Left lung (tissue), 10 donors: ENCODE measurements around the gene KIRREL3. TPM values are rescaled to one million over a fixed set of nuclear protein-coding genes. Genes with fewer than 3 reads are reported as not detected.

Experiments used
- ATAC-seq: fragments of 200-7000 bp; cut with Tn5 transposase; one replicate; pipeline ENCODE4 v1.9.1; 2020; ENCODE audit warnings: moderate library complexity
- DNase-seq, 4 donors: peaks; one replicate each; pipeline ENCODE4 v3.0.0-alpha.2; 2013 to 2020
- H3K27ac ChIP-seq, 2 donors: fragments of 200-600 bp; sonication (generic) in 1 of 2; one replicate each; pipeline versions ENCODE4 v1.5.0 to v1.8.0; 2020 to 2021
- H3K27me3 ChIP-seq, 2 donors: fragments of 200-600 bp; sonication (generic) in 1 of 2; one replicate each; pipeline versions ENCODE4 v1.5.0 to v1.8.0; 2020 to 2021
- H3K36me3 ChIP-seq, 2 donors: fragments of 200-600 bp; sonication (generic) in 1 of 2; one replicate each; pipeline versions ENCODE4 v1.5.0 to v1.8.0; 2020 to 2021
- H3K4me1 ChIP-seq, 2 donors: fragments of 200-600 bp; one replicate each; pipeline ENCODE4 v1.8.0; 2021
- H3K4me3 ChIP-seq, 2 donors: fragments of 200-600 bp; sonication (generic) in 1 of 2; one replicate each; pipeline versions ENCODE4 v1.5.0 to v1.8.0; 2020 to 2021; ENCODE audit warnings: mild to moderate bottlenecking in 1 of 2
- H3K9me3 ChIP-seq, 2 donors: fragments of 200-600 bp; sonication (generic) in 1 of 2; one replicate each; pipeline versions ENCODE4 v1.5.0 to v1.8.0; 2020 to 2021
- intact Hi-C, 2 donors: fragments of 100-400 bp; cut with DNase I; formaldehyde crosslinking; loops; one replicate each; pipeline versions ENCODE4 v1.11.2 to v1.14.2; 2022
- polyA plus RNA-seq, 6 donors: library from polyadenylated mRNA; unstranded; fragments of 120-200 nt; gene quantifications; one replicate each; pipeline ENCODE4 v1.2.1, GENCODE V29; 2013; ENCODE audit not compliant: insufficient read length in 6 of 6
- total RNA-seq, 2 donors: library from RNA; stranded (reverse); fragmentation: NEBNext Ultra II Directional; extraction: Animal tissue kit (Norgen Biotek cat#: 25700); gene quantifications; one replicate each; pipeline ENCODE4 v1.2.1, GENCODE V29; 2021
- TF ChIP-seq, protein P1 (sequence below), 2 donors: fragments of 200-600 bp; sonication (generic) in 1 of 2; IDR thresholded peaks; one replicate each; pipeline versions ENCODE4 v1.5.0 to v1.8.0; 2021; ENCODE audit warnings: antibody characterized with exemption in 2 of 2
- donor health status: DM: no; HTN: yes; CAD: no.
- donor health status: DM: no; HTN: no; CAD: no.

The KIRREL3 gene
- total and polyA plus RNA-seq, 8 donors, result 1.6 to 2.5 (median 2.0) TPM; not detected in 2

DNA sequence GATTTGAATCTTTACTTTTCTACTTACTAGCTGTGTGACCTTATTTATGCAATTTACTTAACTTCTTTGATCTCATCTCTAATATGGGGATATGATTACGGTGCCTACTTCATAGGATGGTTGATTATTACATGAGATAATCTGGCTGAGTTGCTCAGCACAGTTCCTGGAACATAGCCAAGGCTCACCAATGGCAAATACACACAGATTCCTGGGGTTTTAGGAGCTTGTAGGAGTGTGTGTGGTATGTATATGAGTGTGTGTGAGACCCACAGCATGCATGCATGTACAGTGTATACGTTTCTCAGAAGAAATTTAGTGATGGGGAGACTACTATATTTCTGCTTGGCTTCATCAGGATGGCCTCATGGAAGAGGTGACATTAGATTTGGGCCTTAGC, 256.9 kb downstream of the KIRREL3 start:
- H3K36me3 ChIP-seq, result no peaks in the 10 kb centered on the region
- no peaks in the 10 kb centered on the region for H3K27me3 ChIP-seq
- H3K4me1 ChIP-seq, result no peaks in the 10 kb centered on the region
- no peak overlapping the region for H3K4me3 ChIP-seq
- intact Hi-C loops, result no loop called here
- TF ChIP-seq, protein P1, sequence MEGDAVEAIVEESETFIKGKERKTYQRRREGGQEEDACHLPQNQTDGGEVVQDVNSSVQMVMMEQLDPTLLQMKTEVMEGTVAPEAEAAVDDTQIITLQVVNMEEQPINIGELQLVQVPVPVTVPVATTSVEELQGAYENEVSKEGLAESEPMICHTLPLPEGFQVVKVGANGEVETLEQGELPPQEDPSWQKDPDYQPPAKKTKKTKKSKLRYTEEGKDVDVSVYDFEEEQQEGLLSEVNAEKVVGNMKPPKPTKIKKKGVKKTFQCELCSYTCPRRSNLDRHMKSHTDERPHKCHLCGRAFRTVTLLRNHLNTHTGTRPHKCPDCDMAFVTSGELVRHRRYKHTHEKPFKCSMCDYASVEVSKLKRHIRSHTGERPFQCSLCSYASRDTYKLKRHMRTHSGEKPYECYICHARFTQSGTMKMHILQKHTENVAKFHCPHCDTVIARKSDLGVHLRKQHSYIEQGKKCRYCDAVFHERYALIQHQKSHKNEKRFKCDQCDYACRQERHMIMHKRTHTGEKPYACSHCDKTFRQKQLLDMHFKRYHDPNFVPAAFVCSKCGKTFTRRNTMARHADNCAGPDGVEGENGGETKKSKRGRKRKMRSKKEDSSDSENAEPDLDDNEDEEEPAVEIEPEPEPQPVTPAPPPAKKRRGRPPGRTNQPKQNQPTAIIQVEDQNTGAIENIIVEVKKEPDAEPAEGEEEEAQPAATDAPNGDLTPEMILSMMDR (IDR thresholded peaks at IDR 0.05), result no peak
- H3K9me3 ChIP-seq, result no peaks in the 10 kb centered on the region
- DNase-seq (no peak), ATAC-seq (no peak)
- no peak overlapping the region for H3K27ac ChIP-seq

DNA sequence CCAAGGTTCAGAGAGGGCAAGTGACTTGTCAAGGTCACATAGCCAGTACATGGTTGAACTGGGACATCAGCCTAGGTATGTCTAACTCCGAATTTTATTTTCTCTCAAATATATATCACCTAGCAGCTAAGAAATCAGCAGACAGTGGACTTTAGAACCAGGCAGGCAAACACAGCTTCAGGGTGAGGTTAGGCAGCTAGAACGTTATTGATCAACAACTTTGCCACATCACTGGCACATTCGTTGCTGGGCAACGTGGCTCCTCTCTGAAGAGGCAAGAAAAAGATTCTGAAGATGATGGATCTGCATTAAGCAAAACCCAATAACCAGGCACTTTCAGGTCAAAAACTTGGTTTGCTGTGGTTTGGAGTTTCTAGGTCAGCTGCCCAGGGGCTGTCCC, 258.0 kb downstream of the KIRREL3 start:
- Histone ChIP-seq H3K36me3 (no peaks in the 10 kb centered on the region), H3K27ac (no peak overlapping the region), H3K4me3 (no peak overlapping the region), H3K4me1 (no peaks in the 10 kb centered on the region), H3K27me3 (no peaks in the 10 kb centered on the region), H3K9me3 (no peaks in the 10 kb centered on the region)
- ATAC-seq (no peak), DNase-seq (no peak)
- intact Hi-C loops, result no loop called here
- TF ChIP-seq, protein P1 (IDR thresholded peaks at IDR 0.05), result no peak

DNA sequence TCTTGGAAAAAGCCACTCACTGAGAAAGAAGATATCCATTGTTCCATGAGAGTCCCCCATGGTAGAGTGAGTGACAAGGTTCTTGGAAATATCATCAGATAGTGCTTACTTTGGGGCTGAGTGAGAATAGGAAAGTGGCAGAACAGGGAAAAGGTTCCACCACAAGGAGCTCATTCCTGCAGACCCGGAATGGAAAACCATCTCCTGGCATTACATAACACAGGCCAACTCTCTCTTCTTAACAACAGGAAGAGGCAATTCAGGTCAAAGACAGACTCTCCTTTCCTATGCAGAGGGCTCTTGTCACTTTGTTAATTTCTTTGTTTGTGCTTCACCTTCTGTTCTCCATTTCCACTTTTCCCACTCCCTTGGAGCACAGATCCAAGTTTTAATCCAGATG, 259.7 kb downstream of the KIRREL3 start:
- H3K4me1 ChIP-seq, result no peaks in the 10 kb centered on the region
- TF ChIP-seq, protein P1 (IDR thresholded peaks at IDR 0.05), result no peak
- ATAC-seq (no peak), DNase-seq (no peak)
- intact Hi-C loops, result no loop called here
- no peak overlapping the region for H3K27ac ChIP-seq
- no peak overlapping the region for H3K4me3 ChIP-seq
- no peaks in the 10 kb centered on the region for H3K9me3 ChIP-seq
- H3K36me3 ChIP-seq, result no peaks in the 10 kb centered on the region
- no peaks in the 10 kb centered on the region for H3K27me3 ChIP-seq

DNA sequence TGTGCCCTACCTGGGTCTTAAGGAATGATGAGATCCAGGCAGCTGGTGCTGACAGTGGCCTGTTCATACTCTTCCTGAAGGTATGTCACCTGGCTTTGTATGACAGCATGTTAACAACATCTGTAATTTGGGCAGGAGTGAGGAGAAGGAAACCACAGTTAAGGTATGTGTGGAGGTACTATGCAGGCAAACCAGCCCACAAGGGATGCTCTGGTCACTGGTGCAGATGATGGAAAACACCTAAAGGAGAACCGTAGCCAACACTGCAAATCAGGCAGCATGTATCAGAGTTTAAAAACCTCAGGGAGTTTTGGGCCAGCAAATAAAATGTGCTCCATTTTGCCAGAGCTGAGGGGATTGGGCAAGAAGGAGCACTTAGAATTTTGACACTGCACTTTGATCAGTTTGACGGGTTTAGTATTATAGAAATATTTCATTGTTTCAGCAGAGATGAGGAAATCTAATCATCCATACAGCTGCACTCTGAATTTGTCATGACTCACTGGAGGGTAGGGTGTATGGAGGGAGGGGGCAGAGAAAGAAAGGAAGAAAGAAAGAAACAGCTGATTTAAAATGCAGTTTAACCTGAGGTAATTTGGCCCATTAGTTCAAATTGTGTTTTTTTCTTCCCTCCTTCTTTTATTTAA, 260.9 kb downstream of the KIRREL3 start:
- TF ChIP-seq, protein P1 (IDR thresholded peaks at IDR 0.05), result no peak
- Histone ChIP-seq H3K27ac (no peak overlapping the region), H3K27me3 (no peaks in the 10 kb centered on the region), H3K9me3 (no peaks in the 10 kb centered on the region), H3K36me3 (no peaks in the 10 kb centered on the region), H3K4me3 (no peak overlapping the region), H3K4me1 (no peaks in the 10 kb centered on the region)
- DNase-seq (no peak), ATAC-seq (no peak)
- intact Hi-C loops, result no loop called here

DNA sequence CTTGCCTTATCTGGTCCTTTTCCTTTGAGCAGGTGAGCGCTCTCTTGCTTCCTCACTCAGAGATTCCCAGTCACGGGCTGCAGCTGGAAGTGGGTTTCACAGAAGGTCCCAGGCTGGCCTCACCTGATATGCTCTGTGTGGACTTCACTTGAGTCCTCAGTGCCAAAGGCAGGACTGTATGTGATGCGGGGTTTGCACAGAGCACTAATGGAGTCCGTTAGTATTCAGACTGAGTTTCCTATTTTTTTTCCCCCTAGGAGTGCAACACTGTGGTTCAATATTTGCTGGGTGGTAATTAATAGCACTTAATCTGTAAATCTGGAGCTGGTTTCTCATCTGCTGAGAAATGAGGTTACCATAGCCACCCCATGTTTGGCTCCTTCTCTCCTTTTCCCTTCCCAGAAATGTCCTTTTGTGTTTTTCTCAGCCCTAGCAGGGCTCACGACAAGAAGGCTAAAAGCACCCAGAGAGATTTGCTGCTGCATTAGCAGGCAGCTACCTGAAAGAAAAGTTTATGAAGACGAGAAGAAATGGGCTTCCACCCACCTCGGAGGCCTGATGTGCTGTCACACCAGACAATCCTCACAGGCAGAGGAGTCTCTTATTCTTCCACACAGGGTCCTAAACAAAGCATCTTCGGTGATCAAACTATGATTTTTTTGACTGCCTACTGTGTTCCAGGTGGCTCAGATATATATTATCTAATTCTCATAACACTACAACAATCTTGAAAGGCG, 262.1 kb downstream of the KIRREL3 start:
- Histone ChIP-seq H3K36me3 (no peaks in the 10 kb centered on the region), H3K4me3 (no peak overlapping the region), H3K27ac (no peak overlapping the region), H3K27me3 (no peaks in the 10 kb centered on the region), H3K4me1 (no peaks in the 10 kb centered on the region), H3K9me3 (no peaks in the 10 kb centered on the region)
- DNase-seq (no peak), ATAC-seq (no peak)
- intact Hi-C loops, result no loop called here
- TF ChIP-seq, protein P1 (IDR thresholded peaks at IDR 0.05), result no peak
